HepG2 (cell line): Measurements from ENCODE around the gene OR4D5. TPM values are rescaled to one million over a fixed set of nuclear protein-coding genes. Genes with fewer than 3 reads are reported as not detected.

Experiments used
- ATAC-seq: fragments of 200-7000 bp; cut with Tn5 transposase; 3 replicates; pipeline ENCODE4 v1.9.1; 2020; ENCODE audit warnings: mild to moderate bottlenecking, moderate library complexity
- BruUV-seq: library from RNA; stranded (reverse); fragments of 400-500 nt; replicated peaks from 2 replicates; lab custom pipeline; 2021; lab: Mats Ljungman, UMichigan
- CTCF ChIA-PET: fragments of 300-600 bp; formaldehyde crosslinking; extraction: SDS; loops from one replicate; lab custom pipeline; 2021; ENCODE audit warnings: low total read pairs, inconsistent platforms, low intra/inter-chr PET ratio; lab: Yijun Ruan, JAX
- POLR2A ChIA-PET: fragments of 350-600 bp; sonication (Branson Sonifier 250); formaldehyde crosslinking; loops from one replicate; lab custom pipeline; 2020; ENCODE audit warnings: antibody characterized with exemption, inconsistent platforms; lab: Yijun Ruan, JAX
- DNase-seq: peaks from one replicate; pipeline ENCODE4 v3.0.0-alpha.2; 2015; ENCODE audit warnings: low spot score
- FAIRE-seq: peaks from 3 replicates; lab custom pipeline; 2011; peaks lifted over from hg19 to GRCh38; lab: Jason Lieb, UNC
- H2AFZ ChIP-seq: one replicate; pipeline ENCODE4 v1.6.1; 2011; ENCODE audit warnings: low read length, inconsistent platforms
- H3K27ac ChIP-seq: fragments of 300-600 bp; 3 replicates; pipeline ENCODE4 v1.8.0; 2011; ENCODE audit warnings: mixed run types, mild to moderate bottlenecking, mixed read lengths, low read length, inconsistent platforms; ENCODE audit not compliant: insufficient read depth; ENCODE audit errors: extremely low read length
- H3K27me3 ChIP-seq, 2 experiments: fragments of 200-600 bp in 1 of 2; 2 replicates in 1 of 2; 3 replicates in 1 of 2; pipeline versions ENCODE4 v1.6.0 to v1.8.0; 2011; ENCODE audit warnings: low read length in 2 of 2, mild to moderate bottlenecking in 2 of 2, moderate library complexity in 2 of 2, inconsistent platforms in 1 of 2; ENCODE audit not compliant: insufficient read depth in 2 of 2, control insufficient read depth in 1 of 2
- H3K36me3 ChIP-seq, 2 experiments: fragments of 200-600 bp in 1 of 2; replicated peaks in 1 of 2; 2 replicates in 1 of 2; 3 replicates in 1 of 2; pipeline versions ENCODE4 v1.5.1 to v1.8.0; 2011; ENCODE audit warnings: low read length in 2 of 2, inconsistent platforms in 1 of 2; ENCODE audit not compliant: insufficient read depth in 2 of 2, control insufficient read depth in 1 of 2
- H3K4me1 ChIP-seq: 2 replicates; pipeline ENCODE4 v1.5.1; 2012; ENCODE audit warnings: low read length, inconsistent platforms; ENCODE audit not compliant: insufficient read depth
- H3K4me2 ChIP-seq: 2 replicates; pipeline ENCODE4 v1.6.0; 2011; ENCODE audit warnings: low read depth, low read length, inconsistent platforms
- H3K4me3 ChIP-seq, 3 experiments: fragments of 200-600 bp in 1 of 3; sonication (generic), shearing (Covaris generic) in 1 of 3; replicated peaks in 1 of 3; 2 replicates each; pipeline ENCODE4 v1.5.1; 2011 to 2016; ENCODE audit warnings: low read length in 3 of 3, inconsistent platforms in 2 of 3, low read depth in 2 of 3, mild to moderate bottlenecking in 2 of 3, control low read depth in 1 of 3, mixed read lengths in 1 of 3; ENCODE audit not compliant: insufficient read depth in 1 of 3
- H3K79me2 ChIP-seq: one replicate; pipeline ENCODE4 v1.6.1; 2011; ENCODE audit warnings: low read length, inconsistent platforms; ENCODE audit not compliant: insufficient read depth
- H3K9ac ChIP-seq: 2 replicates; pipeline ENCODE4 v1.6.0; 2011; ENCODE audit warnings: mild to moderate bottlenecking, low read depth, low read length, inconsistent platforms; ENCODE audit not compliant: insufficient read depth
- H3K9me3 ChIP-seq: 2 replicates; pipeline ENCODE4 v1.5.1; 2012; ENCODE audit warnings: mild to moderate bottlenecking, low read length
- H4K20me1 ChIP-seq: 2 replicates; pipeline ENCODE4 v1.6.0; 2011; ENCODE audit warnings: inconsistent platforms, mild to moderate bottlenecking, low read length, moderate library complexity; ENCODE audit not compliant: insufficient read depth
- ARID3A ChIP-seq: IDR thresholded peaks from 2 replicates; pipeline ENCODE4 v1.6.1; 2012; ENCODE audit warnings: low read depth, low read length, improper control_type of control experiment
- ATF4 ChIP-seq, 2 experiments: fragments of 450-650 bp in 1 of 2; sonication (generic) in 1 of 2; formaldehyde crosslinking; IDR thresholded peaks; 2 replicates each; pipeline versions ENCODE4 v1.5.0 to v1.8.0; 2020 to 2022; ENCODE audit warnings: mild to moderate bottlenecking in 1 of 2, missing genetic modification reagents in 1 of 2
- ESRRA ChIP-seq: sonication (generic); formaldehyde crosslinking; IDR thresholded peaks from 2 replicates; pipeline ENCODE4 v1.5.1; 2020; ENCODE audit warnings: mild to moderate bottlenecking, low read depth, missing genetic modification reagents
- GFI1 ChIP-seq: sonication (generic); formaldehyde crosslinking; IDR thresholded peaks from 2 replicates; pipeline ENCODE4 v1.5.0; 2020; ENCODE audit warnings: missing genetic modification reagents, mild to moderate bottlenecking, borderline replicate concordance
- GRHL1 ChIP-seq: sonication (generic); formaldehyde crosslinking; conservative IDR thresholded peaks from 2 replicates; pipeline ENCODE4 v1.8.0; 2022; ENCODE audit warnings: missing genetic modification reagents
- HDAC1 ChIP-seq: sonication (generic); formaldehyde crosslinking; IDR thresholded peaks from 2 replicates; pipeline ENCODE4 v1.5.1; 2020; ENCODE audit warnings: mild to moderate bottlenecking, missing genetic modification reagents
- POLR2G ChIP-seq: fragments of 200-400 bp; formaldehyde crosslinking; IDR thresholded peaks from 2 replicates; pipeline ENCODE4 v1.6.1; 2018; ENCODE audit warnings: mild to moderate bottlenecking, low read depth, low read length, moderate library complexity
- SMAD1 ChIP-seq: sonication (generic); formaldehyde crosslinking; IDR thresholded peaks from 2 replicates; pipeline ENCODE4 v1.4.0; 2020; ENCODE audit warnings: missing genetic modification reagents, low read depth, mild to moderate bottlenecking, borderline replicate concordance
- SP2 ChIP-seq: sonication (generic); formaldehyde crosslinking; IDR thresholded peaks from 2 replicates; pipeline ENCODE4 v1.5.1; 2020; ENCODE audit warnings: mild to moderate bottlenecking, missing genetic modification reagents
- TAF1 ChIP-seq: sonication (generic); formaldehyde crosslinking; IDR thresholded peaks from 2 replicates; pipeline ENCODE4 v1.4.0; 2020; ENCODE audit warnings: missing genetic modification reagents
- THAP8 ChIP-seq: sonication (generic); formaldehyde crosslinking; IDR thresholded peaks from 2 replicates; pipeline ENCODE4 v1.5.1; 2020; ENCODE audit warnings: missing genetic modification reagents, mild to moderate bottlenecking, borderline replicate concordance
- ZBTB39 ChIP-seq: sonication (generic); formaldehyde crosslinking; IDR thresholded peaks from 2 replicates; pipeline ENCODE4 v1.5.0; 2020; ENCODE audit warnings: missing genetic modification reagents
- ZMYM2 ChIP-seq: sonication (generic); formaldehyde crosslinking; IDR thresholded peaks from 2 replicates; pipeline ENCODE4 v1.8.0; 2022; ENCODE audit warnings: mild to moderate bottlenecking, missing genetic modification reagents
- ZNF232 ChIP-seq: sonication (generic); formaldehyde crosslinking; IDR thresholded peaks from 2 replicates; pipeline ENCODE4 v1.4.0; 2020; ENCODE audit warnings: missing genetic modification reagents, borderline replicate concordance
- ZNF556 ChIP-seq: sonication (generic); formaldehyde crosslinking; IDR thresholded peaks from 2 replicates; pipeline ENCODE4 v1.4.0; 2020; ENCODE audit warnings: mild to moderate bottlenecking, missing genetic modification reagents, borderline replicate concordance
- ZNF597 ChIP-seq: sonication (generic); formaldehyde crosslinking; IDR thresholded peaks from 2 replicates; pipeline ENCODE4 v1.5.0; 2020; ENCODE audit warnings: missing genetic modification reagents
- in situ Hi-C: cut with HindIII; loops from 2 replicates; pipeline ENCODE4 v1.10.0; 2017; ENCODE audit warnings: low pct_unique_long_range_greater_than_20kb; ENCODE audit not compliant: extremely low pct_ligation_motif_present
- intact Hi-C: fragments of 100-400 bp; cut with micrococcal nuclease; formaldehyde crosslinking; loops from one replicate; pipeline ENCODE4 v1.10.0; 2022; ENCODE audit not compliant: unreplicated experiment
- polyA plus RNA-seq, 8 experiments: library from polyadenylated mRNA; depleted of rRNA in 3 of 8; stranded (reverse) in 7 of 8; unstranded in 1 of 8; fragments of >200 nt; fragmentation: Illumina TruSeq in 4 of 8; extraction: Trizol in 4 of 8; gene quantifications; 2 replicates each; pipeline versions ENCODE4 v1.2.1 to v1.2.3, GENCODE V29; 2011 to 2016; ENCODE audit warnings: low read depth in 4 of 8, missing spikeins in 1 of 8, mixed read lengths in 1 of 8; ENCODE audit not compliant: insufficient read depth in 1 of 8
- total RNA-seq, 5 experiments: library from RNA; depleted of rRNA; stranded (reverse); fragments of >200 nt; fragmentation: Illumina TruSeq; extraction: Trizol; gene quantifications; 2 replicates each; pipeline ENCODE4 v1.2.3, GENCODE V29; 2016; ENCODE audit warnings: low read depth in 1 of 5

The OR4D5 gene
- total and polyA plus RNA-seq, 2 of the 13 experiments (the other 11 are each of a cell fraction or from before 2014, with no cell fraction given): not detected

GRCh38 chr11:123977731-123978347 lies 38.4 kb downstream of the OR4D5 start, which contains the start of gene OR10S1:
Gene OR10S1 (minus strand): TSS chr11:123977781. CDS start chr11:123977664, 117 bp downstream.
- H3K79me2 ChIP-seq: no peaks in the 10 kb centered on the region
- POLR2A ChIA-PET: no interaction called here
- H4K20me1 ChIP-seq: no peaks in the 10 kb centered on the region
- no peak within 1 kb of the TSS for H3K27ac ChIP-seq
- H3K4me3 ChIP-seq: no peak within 1 kb of the TSS
- ATAC-seq (no peak), FAIRE-seq (no peak), DNase-seq (no peak)
- no peak within 1 kb of the TSS for H3K9ac ChIP-seq
- no peaks in the 10 kb centered on the region for H3K36me3 ChIP-seq
- H3K4me1 ChIP-seq: no peaks in the 10 kb centered on the region
- BruUV-seq: no TSS peak
- H3K27me3 ChIP-seq: no peaks in the 10 kb centered on the region
- H2AFZ ChIP-seq: no peak within 1 kb of the TSS
- intact Hi-C loops (no loop called here), in situ Hi-C loops (no loop called here)
- H3K9me3 ChIP-seq: 0 out of 2 replicates have a peak, but pooled peaks cover 7% of the 10 kb centered on the region
- no peak within 1 kb of the TSS for H3K4me2 ChIP-seq
- CTCF ChIA-PET: no interaction called here
- TF ChIP-seq POLR2G (no peak), ATF4 (CRISPR knock-in tag; IDR thresholded peaks at IDR 0.05) (no peak), HDAC1 (no peak), TAF1 (no peak), ZBTB39 (no peak), ESRRA (no peak), SP2 (CRISPR knock-in tag) (no peak), ZMYM2 (no peak), ZNF232 (CRISPR knock-in tag) (no peak), ARID3A (no peak), GFI1 (CRISPR knock-in tag) (no peak), GRHL1 (CRISPR knock-in tag) (no peak), ZNF597 (CRISPR knock-in tag) (no peak), SMAD1 (CRISPR knock-in tag) (no peak), ZNF556 (CRISPR knock-in tag) (no peak), THAP8 (CRISPR knock-in tag) (no peak)
